GM12878 (cell line): ENCODE results near the gene SIT1. TPM values are rescaled to one million over a fixed set of nuclear protein-coding genes. Genes with fewer than 3 reads are reported as not detected.

Experiments used
- ATAC-seq: fragments of 200-7000 bp; cut with Tn5 transposase; 3 replicates; pipeline ENCODE4 v1.9.1; 2020; ENCODE audit warnings: mild to moderate bottlenecking, moderate library complexity
- BruUV-seq: library from RNA; stranded (reverse); fragments of 400-500 nt; replicated peaks from 2 replicates; lab custom pipeline; 2021; lab: Mats Ljungman, UMichigan
- CTCF ChIA-PET: fragments of 300-600 bp; sonication (Branson Sonifier 250); formaldehyde crosslinking; extraction: SDS; loops from one replicate; lab custom pipeline; 2021; ENCODE audit warnings: inconsistent platforms; lab: Yijun Ruan, JAX
- POLR2A ChIA-PET: fragments of 350-600 bp; formaldehyde crosslinking; extraction: SDS; loops from one replicate; lab custom pipeline; 2021; ENCODE audit warnings: inconsistent platforms; lab: Charles Lee
- RAD21 ChIA-PET: fragments of 300-600 bp; sonication (Branson Sonifier 250); formaldehyde crosslinking; loops from one replicate; lab custom pipeline; 2023; ENCODE audit warnings: antibody characterized with exemption; ENCODE audit not compliant: unreplicated experiment; lab: Charles Lee
- SMC1A ChIA-PET: fragments of 300-600 bp; sonication (Branson Sonifier 250); formaldehyde crosslinking; loops from one replicate; lab custom pipeline; 2023; ENCODE audit not compliant: unreplicated experiment, uncharacterized antibody; lab: Charles Lee
- DNase-seq: peaks from one replicate; pipeline ENCODE4 v3.0.0-alpha.2; 2011; ENCODE audit warnings: low read depth, low spot score
- FAIRE-seq: peaks from 3 replicates; lab custom pipeline; 2011; peaks lifted over from hg19 to GRCh38; lab: Jason Lieb, UNC
- H2AFZ ChIP-seq: 2 replicates; pipeline ENCODE4 v1.6.0; 2011; ENCODE audit warnings: low read depth, low read length, control low read depth; ENCODE audit not compliant: control insufficient read depth
- H3K27ac ChIP-seq: 2 replicates; pipeline ENCODE4 v1.5.1; 2011; ENCODE audit warnings: control low read depth; ENCODE audit not compliant: control insufficient read depth, insufficient read depth
- H3K27me3 ChIP-seq, 2 experiments: replicated peaks in 1 of 2; 2 replicates each; pipeline versions ENCODE4 v1.6.0 to v1.6.1; 2011; ENCODE audit warnings: low read length in 1 of 2; ENCODE audit not compliant: control insufficient read depth in 2 of 2, insufficient read depth in 2 of 2
- H3K36me3 ChIP-seq, 2 experiments: 2 replicates each; pipeline ENCODE4 v1.5.1; 2011; ENCODE audit warnings: low read length in 1 of 2; ENCODE audit not compliant: control insufficient read depth in 2 of 2, insufficient read depth in 2 of 2
- H3K4me1 ChIP-seq: 2 replicates; pipeline ENCODE4 v1.6.1; 2011; ENCODE audit warnings: mild to moderate bottlenecking, low read length, moderate library complexity, mixed read lengths; ENCODE audit not compliant: control insufficient read depth, insufficient read depth
- H3K4me2 ChIP-seq: 2 replicates; pipeline ENCODE4 v1.6.0; 2011; ENCODE audit warnings: control low read depth; ENCODE audit not compliant: control insufficient read depth, insufficient read depth
- H3K4me3 ChIP-seq: fragments of 200-600 bp; sonication (generic); 2 replicates; pipeline ENCODE4 v1.5.1; 2016
- H3K79me2 ChIP-seq: 2 replicates; pipeline ENCODE4 v1.6.0; 2011; ENCODE audit warnings: low read length; ENCODE audit not compliant: control insufficient read depth, insufficient read depth
- H3K9ac ChIP-seq: 2 replicates; pipeline ENCODE4 v1.8.0; 2011; ENCODE audit warnings: low read length, control low read depth, mixed read lengths; ENCODE audit not compliant: control insufficient read depth, insufficient read depth
- H3K9me3 ChIP-seq: replicated peaks from 3 replicates; pipeline ENCODE4 v1.5.1; 2011; ENCODE audit warnings: mild to moderate bottlenecking, low read length; ENCODE audit not compliant: control insufficient read depth, insufficient read depth
- H4K20me1 ChIP-seq: 2 replicates; pipeline ENCODE4 v1.6.0; 2011; ENCODE audit not compliant: control insufficient read depth, insufficient read depth
- FOXM1 ChIP-seq: IDR thresholded peaks from 2 replicates; pipeline ENCODE4 v1.6.1; 2012; ENCODE audit warnings: low read depth, mild to moderate bottlenecking, inconsistent platforms, low read length, moderate library complexity
- GATAD2B ChIP-seq: fragments of 450-650 bp; conservative IDR thresholded peaks from 2 replicates; pipeline ENCODE4 v1.6.1; 2017; ENCODE audit warnings: low read depth, mild to moderate bottlenecking, moderate library complexity
- NBN ChIP-seq: fragments of 450-650 bp; IDR thresholded peaks from 2 replicates; pipeline ENCODE4 v1.6.1; 2016
- POLR2AphosphoS2 ChIP-seq: IDR thresholded peaks from 2 replicates; pipeline ENCODE4 v1.6.1; 2011; ENCODE audit warnings: low read depth, mild to moderate bottlenecking, low read length, improper control_type of control experiment, moderate library complexity
- whole genome bisulfite sequencing: methylation state at CpG from one replicate; pipeline ENCODE4 v1.1.6; 2016; ENCODE audit warnings: low lambda C conversion rate; ENCODE audit not compliant: insufficient replicate concordance, insufficient coverage; ENCODE audit errors: missing lambda C conversion rate; 5-methylcytosine and 5-hydroxymethylcytosine counted together
- in situ Hi-C: fragments of 300-500 bp; cut with MboI; formaldehyde crosslinking; loops from 9 replicates; pipeline ENCODE4 v1.14.3; 2018; ENCODE audit warnings: mixed read lengths
- intact Hi-C: fragments of 100-400 bp; cut with micrococcal nuclease; formaldehyde crosslinking; loops from one replicate; pipeline ENCODE4 v1.14.2; 2022; ENCODE audit not compliant: unreplicated experiment
- polyA plus RNA-seq, 11 experiments: library from polyadenylated mRNA; depleted of rRNA in 4 of 11; unstranded in 6 of 11; stranded (reverse) in 5 of 11; fragments of >200 nt; fragmentation: Nextera tagmentation in 4 of 11; fragmentation: Illumina TruSeq in 1 of 11; extraction: Ambion mirVana in 4 of 11; extraction: Trizol in 1 of 11; gene quantifications; 1 replicate in 1 of 11; 2 replicates in 10 of 11; pipeline versions ENCODE4 v1.2.1 to v1.2.3, GENCODE V29; 2011 to 2016; ENCODE audit warnings: inconsistent platforms in 2 of 11, missing spikeins in 2 of 11, low read depth in 1 of 11
- total RNA-seq, 4 experiments: library from RNA; depleted of rRNA in 3 of 4; stranded (reverse); fragments of >200 nt in 3 of 4; fragmentation: Illumina TruSeq in 1 of 4; extraction: Trizol in 1 of 4; gene quantifications; 2 replicates each; pipeline versions ENCODE4 v1.2.1 to v1.2.3, GENCODE V29; 2013 to 2021

SIT1 gene
- total and polyA plus RNA-seq, 10 of the 15 experiments (the other 5 are each of a cell fraction or from before 2014, with no cell fraction given): 0.97 to 137 (median 59.7) TPM

- peaks cover 30% of the 10 kb centered on the region for H3K79me2 ChIP-seq
- peak overlapping the region; percentile 64; the same call in 1 of the 2 replicates for H2AFZ ChIP-seq
- H3K9me3 ChIP-seq: no peaks in the 10 kb centered on the region
- ChIA-PET RAD21 (interaction anchor here (0.8 to 5.2 kb wide), 11 partner anchors 11 to 543 kb away, joined by 3 to 60 read pairs (median 6); partner anchors contain the start of genes ATOSB, CREB3, TESK1 and TLN1), POLR2A (interaction anchor here (0.9 to 10.9 kb wide), 9 partner anchors 10 to 119 kb away, joined by 3 to 163 read pairs (median 7); partner anchors contain the start of genes CD72, CREB3, SIT1 and TESK1), CTCF (interaction anchor here (0.5 to 13.5 kb wide), 16 partner anchors 11 to 224 kb away, joined by 3 to 227 read pairs (median 6); partner anchors contain the start of genes CREB3, GBA2, RGP1 and TLN1), SMC1A (interaction anchor here (0.8 to 12.5 kb wide), 9 partner anchors 12 to 224 kb away, joined by 3 to 145 read pairs (median 3); partner anchors contain the start of genes CREB3, SIT1 and TLN1)
- peaks cover 32% of the 10 kb centered on the region for H3K4me1 ChIP-seq
- H3K36me3 ChIP-seq: peaks cover 6 to 9% of the 10 kb centered on the region in 2 experiments; a peak in 3 of 4 replicates
- no peak for TF ChIP-seq NBN
- TF ChIP-seq GATAD2B: no peak
- no peak for TF ChIP-seq FOXM1
- TF ChIP-seq POLR2AphosphoS2: no peak
- peak overlapping the region; percentile 95 for H3K4me2 ChIP-seq
- 0% methylated on average over 2 of the region's 2 CpGs for WGBS
- FAIRE-seq (no peak), DNase-seq (no peak), ATAC-seq (peak; percentile 4)
- intact Hi-C loops: loop anchor here (1.0 to 10.0 kb wide), 3 partner anchors 55 to 166 kb away; partner anchors contain the start of genes FAM221B and TMEM8B
- H3K27me3 ChIP-seq: no peaks in the 10 kb centered on the region
- H3K9ac ChIP-seq: peak overlapping the region; percentile 78
- in situ Hi-C loops: no loop called here
- H3K27ac ChIP-seq: peak overlapping the region; percentile 90
- no peaks in the 10 kb centered on the region for H4K20me1 ChIP-seq
- BruUV-seq: no TSS peak
- H3K4me3 ChIP-seq: peak overlapping the region; percentile 85
Measured at GRCh38 chr9:35658968-35659220, 8.2 kb upstream of the SIT1 start.
